Lower leg skin (tissue), 4 donors: Measurements from ENCODE around the gene WDFY4. TPM values are rescaled to one million over a fixed set of nuclear protein-coding genes. Genes with fewer than 3 reads are reported as not detected.

Source experiments
- DNase-seq, 2 donors: peaks; one replicate each; pipeline ENCODE4 v3.0.0-alpha.2; 2019; ENCODE audit warnings: low spot score in 2 of 2
- H3K4me3 ChIP-seq: fragments of 200-600 bp; sonication (generic); 2 replicates; pipeline ENCODE4 v1.5.1; 2017; ENCODE audit warnings: mild to moderate bottlenecking, low read depth; ENCODE audit not compliant: poor library complexity, severe bottlenecking
- POLR2A ChIP-seq, 2 donors: fragments of 450-650 bp; IDR thresholded peaks; one replicate each; pipeline ENCODE4 v1.6.1; 2016 to 2017; ENCODE audit warnings: antibody characterized with exemption in 2 of 2, mild to moderate bottlenecking in 1 of 2, moderate library complexity in 1 of 2
- WGBS, 2 donors: methylation state at CpG; one replicate each; pipeline ENCODE4 v1.1.5; 2018; 5-methylcytosine and 5-hydroxymethylcytosine counted together
- intact Hi-C: fragments of 100-400 bp; cut with DNase I; formaldehyde crosslinking; loops from one replicate; pipeline ENCODE4 v1.15.0; 2023; ENCODE audit warnings: low total_unique reads
- total RNA-seq, 4 donors: library from RNA; depleted of rRNA; stranded (reverse); fragments of >200 nt; gene quantifications; one replicate each; pipeline ENCODE4 v1.1.0, GENCODE V29; 2016
- TF ChIP-seq, protein P1 (sequence below), 3 donors: fragments of 450-650 bp; IDR thresholded peaks; one replicate each; pipeline ENCODE4 v1.5.1; 2016; ENCODE audit warnings: antibody characterized with exemption in 3 of 3, mild to moderate bottlenecking in 3 of 3, moderate library complexity in 2 of 3

Gene WDFY4
- total RNA-seq, 4 donors from 2014 or later: 0.91 to 4.2 (median 1.1) TPM

DNA sequence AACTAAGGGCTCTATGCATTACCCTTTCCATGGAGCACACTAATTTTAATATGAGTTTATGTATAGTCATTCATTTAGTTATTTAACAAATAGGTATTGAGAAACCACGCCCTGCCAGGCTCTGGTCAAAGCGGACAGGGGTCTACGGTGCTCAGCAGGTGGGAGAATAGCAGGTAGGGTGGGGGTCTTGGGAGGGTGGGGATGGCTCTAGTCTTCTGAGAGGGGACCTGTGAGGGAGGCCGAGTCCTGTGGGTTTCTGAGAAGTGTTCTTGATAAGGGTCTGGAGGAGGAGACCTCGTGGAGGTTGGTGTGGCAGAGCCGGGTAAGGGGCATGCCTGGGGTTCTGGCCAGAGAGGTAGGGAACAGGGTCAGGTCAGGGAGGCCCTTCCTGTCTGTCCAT lies 1.1 kb downstream of the WDFY4 start:
- intact Hi-C loops: no loop called here
- H3K4me3 ChIP-seq: no peak overlapping the region
- TF ChIP-seq POLR2A (IDR thresholded peaks at IDR 0.05): no peak
- TF ChIP-seq, protein P1, sequence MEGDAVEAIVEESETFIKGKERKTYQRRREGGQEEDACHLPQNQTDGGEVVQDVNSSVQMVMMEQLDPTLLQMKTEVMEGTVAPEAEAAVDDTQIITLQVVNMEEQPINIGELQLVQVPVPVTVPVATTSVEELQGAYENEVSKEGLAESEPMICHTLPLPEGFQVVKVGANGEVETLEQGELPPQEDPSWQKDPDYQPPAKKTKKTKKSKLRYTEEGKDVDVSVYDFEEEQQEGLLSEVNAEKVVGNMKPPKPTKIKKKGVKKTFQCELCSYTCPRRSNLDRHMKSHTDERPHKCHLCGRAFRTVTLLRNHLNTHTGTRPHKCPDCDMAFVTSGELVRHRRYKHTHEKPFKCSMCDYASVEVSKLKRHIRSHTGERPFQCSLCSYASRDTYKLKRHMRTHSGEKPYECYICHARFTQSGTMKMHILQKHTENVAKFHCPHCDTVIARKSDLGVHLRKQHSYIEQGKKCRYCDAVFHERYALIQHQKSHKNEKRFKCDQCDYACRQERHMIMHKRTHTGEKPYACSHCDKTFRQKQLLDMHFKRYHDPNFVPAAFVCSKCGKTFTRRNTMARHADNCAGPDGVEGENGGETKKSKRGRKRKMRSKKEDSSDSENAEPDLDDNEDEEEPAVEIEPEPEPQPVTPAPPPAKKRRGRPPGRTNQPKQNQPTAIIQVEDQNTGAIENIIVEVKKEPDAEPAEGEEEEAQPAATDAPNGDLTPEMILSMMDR (IDR thresholded peaks at IDR 0.05): no peak
- 85 to 88% methylated on average over 6 of the region's 6 CpGs for WGBS, 2 donors
- DNase-seq: no peak

DNA sequence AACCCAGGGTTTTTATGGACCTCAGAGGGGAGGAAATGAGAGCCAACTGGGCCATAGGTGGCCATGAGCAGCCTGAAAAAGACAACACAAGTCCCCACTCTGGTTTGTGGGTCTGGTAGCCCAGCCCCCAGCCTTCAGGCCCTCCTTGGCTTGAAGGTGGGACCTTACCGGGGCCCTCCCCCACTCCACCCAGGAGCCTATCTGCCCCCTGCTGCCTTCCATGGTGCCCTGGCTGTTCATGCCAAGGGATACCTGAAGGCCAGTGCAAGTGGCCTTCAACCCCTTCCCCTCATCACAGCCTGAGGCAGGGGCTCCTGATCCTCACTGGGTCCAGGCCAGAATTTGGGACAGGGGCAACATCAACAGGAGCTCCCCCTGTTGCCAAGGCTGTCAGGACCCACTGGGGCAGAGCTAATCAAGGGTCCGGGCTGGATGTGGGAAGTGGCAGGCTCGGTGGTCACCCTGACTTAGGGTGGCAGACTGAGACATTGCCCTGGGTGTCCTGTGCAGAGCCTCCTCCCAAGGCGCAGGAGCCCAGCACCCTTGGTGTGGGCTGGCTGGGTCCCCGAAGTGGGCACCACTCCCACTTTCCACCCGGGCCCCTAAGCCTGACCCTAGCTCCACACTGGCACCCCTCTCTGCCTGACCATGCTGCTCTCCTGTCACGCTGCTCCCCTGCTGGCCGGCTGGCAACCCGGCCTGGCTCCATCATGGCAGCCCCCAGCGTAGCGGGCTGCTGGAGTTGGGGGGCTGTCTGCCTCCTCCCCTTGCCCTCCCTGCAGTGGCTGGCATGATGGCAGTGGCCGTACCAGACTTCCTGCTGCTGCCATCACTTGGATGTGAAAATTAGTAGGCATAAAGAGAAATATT lies 6.4 kb downstream of the WDFY4 start:
- no peak for TF ChIP-seq POLR2A (IDR thresholded peaks at IDR 0.05)
- TF ChIP-seq, protein P1 (IDR thresholded peaks at IDR 0.05): no peak
- intact Hi-C loops: no loop called here
- whole genome bisulfite sequencing, 2 donors: 90 to 95% methylated on average over 12 of the region's 12 CpGs
- no peak for DNase-seq
- H3K4me3 ChIP-seq: no peak overlapping the region

DNA sequence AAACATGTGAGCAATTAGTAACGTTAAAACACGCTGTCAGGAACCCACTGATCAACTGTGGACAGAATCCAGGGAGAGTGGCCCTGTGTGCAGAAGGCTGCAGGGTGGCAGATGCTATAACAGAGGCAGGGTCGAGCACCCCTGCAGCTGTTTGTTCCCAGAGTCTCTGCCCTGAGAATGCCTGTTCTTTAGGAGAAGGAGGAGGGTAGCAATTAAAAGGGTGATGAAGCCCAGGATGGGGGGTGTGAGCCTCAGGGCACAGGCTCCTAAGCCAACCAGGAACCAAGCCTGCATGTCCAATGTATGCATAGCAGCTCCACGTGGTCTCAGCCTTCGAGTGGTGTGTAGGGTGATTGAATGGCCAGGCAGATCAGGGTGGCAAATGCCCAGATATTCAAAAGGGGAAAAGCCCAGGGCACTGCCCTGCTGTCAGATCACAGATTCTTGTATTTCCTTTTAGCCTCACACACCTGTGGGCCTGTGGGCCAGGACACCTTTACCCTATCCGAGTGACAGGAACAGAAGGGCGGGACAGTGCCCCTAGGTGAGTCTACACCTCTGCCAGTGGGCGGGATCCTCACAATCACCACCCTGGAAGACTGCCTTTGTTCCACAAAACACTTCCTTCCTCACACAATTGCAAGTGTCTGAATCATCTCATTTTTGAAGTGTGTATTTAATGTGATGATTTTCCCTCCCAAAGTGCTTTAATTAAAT lies 7.3 kb downstream of the WDFY4 start:
- no peak for DNase-seq
- 36 to 46% methylated on average over 8 of the region's 8 CpGs for WGBS, 2 donors
- intact Hi-C loops: no loop called here
- TF ChIP-seq POLR2A (IDR thresholded peaks at IDR 0.05): no peak
- TF ChIP-seq, protein P1 (IDR thresholded peaks at IDR 0.05): no peak
- no peak overlapping the region for H3K4me3 ChIP-seq

DNA sequence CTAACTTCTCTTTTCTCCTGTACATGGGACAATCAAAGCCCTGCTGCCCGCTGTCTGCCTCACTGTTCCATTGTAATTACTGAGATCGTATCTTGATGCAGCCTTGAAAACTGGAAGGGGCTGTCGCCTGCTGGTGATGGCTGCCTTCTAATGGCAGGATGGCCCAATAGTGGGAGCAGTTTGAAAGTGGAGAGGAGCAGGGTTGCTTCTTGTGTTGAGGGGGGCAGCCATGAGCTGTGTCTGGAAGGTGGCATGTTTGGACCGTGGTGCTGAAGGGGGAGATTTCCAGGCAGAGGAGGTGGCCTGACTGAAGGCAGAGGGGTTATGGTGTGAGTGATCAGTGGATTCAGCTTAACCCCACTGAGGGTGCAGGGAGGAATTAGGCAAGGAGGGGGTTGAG lies 8.1 kb downstream of the WDFY4 start:
- TF ChIP-seq, protein P1 (IDR thresholded peaks at IDR 0.05): no peak
- no peak for TF ChIP-seq POLR2A (IDR thresholded peaks at IDR 0.05)
- WGBS, 2 donors: 88 to 91% methylated on average over 4 of the region's 4 CpGs
- intact Hi-C loops: no loop called here
- DNase-seq: no peak
- H3K4me3 ChIP-seq: no peak overlapping the region

DNA sequence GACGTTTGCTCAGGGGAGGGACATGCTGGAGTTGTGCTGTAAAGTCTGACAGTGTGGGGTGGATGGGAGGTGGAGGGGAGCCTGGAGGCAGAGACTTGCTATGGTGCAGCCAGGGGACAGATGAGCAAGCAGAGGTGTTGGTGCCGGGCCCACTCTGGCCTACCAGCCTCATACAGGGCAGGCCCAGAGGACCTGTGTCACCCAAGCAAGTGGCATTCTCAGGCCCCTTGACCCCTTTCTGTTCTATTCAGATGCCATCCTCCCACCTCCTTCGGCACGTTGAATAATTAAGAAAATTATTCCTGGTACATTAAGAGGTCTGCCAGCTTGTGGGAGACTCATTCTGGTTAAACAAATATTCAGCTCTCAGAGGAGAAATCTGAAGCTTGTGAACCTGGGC lies 8.5 kb downstream of the WDFY4 start:
- H3K4me3 ChIP-seq: no peak overlapping the region
- WGBS, 2 donors: 75% methylated on average over 4 of the region's 4 CpGs
- TF ChIP-seq, protein P1 (IDR thresholded peaks at IDR 0.05): no peak
- no peak for TF ChIP-seq POLR2A (IDR thresholded peaks at IDR 0.05)
- no peak for DNase-seq
- intact Hi-C loops: no loop called here
